ENCODE results near the gene WARS2. TPM values are rescaled to one million over a fixed set of nuclear protein-coding genes. Genes with fewer than 3 reads are reported as not detected.

WARS2 gene
- total RNA-seq, 1 experiment from 2014 or later = 18.2 TPM

DNA sequence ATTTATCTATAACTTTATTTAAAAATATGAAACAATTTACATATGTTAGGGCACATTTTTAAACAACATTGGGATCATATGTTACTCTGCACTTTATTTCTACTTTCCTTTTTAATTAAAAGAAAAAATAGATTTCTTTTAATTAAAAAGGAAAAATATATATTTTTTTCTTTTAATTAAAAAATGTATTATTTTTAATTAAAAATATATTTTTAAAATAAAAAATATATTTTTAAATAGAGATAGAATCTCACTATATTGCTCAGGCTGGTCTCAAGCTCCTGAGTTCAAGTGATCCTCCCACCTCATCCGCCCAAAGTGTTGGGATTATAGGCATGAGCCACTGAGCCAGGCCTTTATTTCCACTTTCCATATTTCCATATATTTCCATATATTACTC is 36.7 kb downstream of the WARS2 start:
- no peak for DNase-seq (ENCODE audit: low read depth, low spot score)
- in situ Hi-C loops (cut with HindIII; ENCODE audit: low pct_unique_long_range_greater_than_20kb, low sequenced_read_pairs) = no loop called here

- in situ Hi-C loops (cut with HindIII; ENCODE audit: low pct_unique_long_range_greater_than_20kb, low sequenced_read_pairs) = no loop called here
- no peak for DNase-seq (ENCODE audit: low read depth, low spot score)
These were observed 38.4 kb downstream of the WARS2 start for GRCh38 chr1:119102051-119102450.

DNA sequence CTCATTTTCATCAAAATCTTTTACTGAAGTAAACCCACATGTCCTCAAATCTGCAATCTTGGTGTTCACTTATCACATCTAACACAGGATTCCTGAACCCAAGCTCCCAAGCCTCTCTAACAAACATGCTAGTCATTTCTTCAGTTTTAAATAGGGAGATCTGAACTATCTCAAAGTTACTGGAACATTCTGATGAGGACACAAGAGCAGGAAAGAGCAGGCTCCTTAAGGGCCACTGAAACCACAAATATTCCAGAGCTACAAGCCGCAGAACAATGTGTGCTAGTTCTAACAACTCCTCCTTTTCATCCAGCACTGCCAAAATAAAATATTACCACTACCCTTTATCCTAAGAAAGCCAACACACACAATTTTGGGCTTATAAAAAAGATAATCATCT is 38.9 kb downstream of the WARS2 start:
- peak; percentile 16 for DNase-seq (ENCODE audit: low read depth, low spot score)

GRCh38 chr1:119099775-119100174 is 40.7 kb downstream of the WARS2 start:
- in situ Hi-C loops (cut with HindIII; ENCODE audit: low pct_unique_long_range_greater_than_20kb, low sequenced_read_pairs) = no loop called here
- DNase-seq (ENCODE audit: low read depth, low spot score) = no peak

More for the DNA sequence above, 38.9 kb downstream of the WARS2 start:
- in situ Hi-C loops (cut with HindIII; ENCODE audit: low pct_unique_long_range_greater_than_20kb, low sequenced_read_pairs) = no loop called here

GRCh38 chr1:119097380-119097779 is 43.1 kb downstream of the WARS2 start:
- no peak for DNase-seq (ENCODE audit: low read depth, low spot score)
- in situ Hi-C loops (cut with HindIII; ENCODE audit: low pct_unique_long_range_greater_than_20kb, low sequenced_read_pairs) = no loop called here

DNA sequence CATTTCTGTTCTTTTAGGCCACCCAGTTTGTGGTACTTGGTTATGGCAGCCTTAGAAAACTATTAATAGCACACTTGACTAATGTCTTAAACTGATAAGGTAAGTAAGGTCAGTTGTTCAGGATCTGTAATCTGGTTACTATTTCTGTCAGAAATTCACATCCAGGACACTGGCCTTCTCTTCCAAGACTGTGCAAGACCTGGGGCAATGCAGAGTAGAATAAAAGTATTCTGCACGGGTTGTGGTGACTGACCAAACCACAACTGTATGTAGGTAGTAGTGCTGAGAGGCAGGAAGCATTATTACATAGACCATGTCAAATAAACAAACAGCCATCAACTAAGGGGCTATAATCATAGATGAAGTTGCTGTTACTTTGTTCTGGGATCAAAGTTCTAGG is 46.7 kb downstream of the WARS2 start:
- DNase-seq (ENCODE audit: low read depth, low spot score) = no peak
- in situ Hi-C loops (cut with HindIII; ENCODE audit: low pct_unique_long_range_greater_than_20kb, low sequenced_read_pairs) = no loop called here

- DNase-seq (ENCODE audit: low read depth, low spot score) = no peak
- in situ Hi-C loops (cut with HindIII; ENCODE audit: low pct_unique_long_range_greater_than_20kb, low sequenced_read_pairs) = no loop called here
These were observed 48.8 kb downstream of the WARS2 start for GRCh38 chr1:119091618-119092017.

DNA sequence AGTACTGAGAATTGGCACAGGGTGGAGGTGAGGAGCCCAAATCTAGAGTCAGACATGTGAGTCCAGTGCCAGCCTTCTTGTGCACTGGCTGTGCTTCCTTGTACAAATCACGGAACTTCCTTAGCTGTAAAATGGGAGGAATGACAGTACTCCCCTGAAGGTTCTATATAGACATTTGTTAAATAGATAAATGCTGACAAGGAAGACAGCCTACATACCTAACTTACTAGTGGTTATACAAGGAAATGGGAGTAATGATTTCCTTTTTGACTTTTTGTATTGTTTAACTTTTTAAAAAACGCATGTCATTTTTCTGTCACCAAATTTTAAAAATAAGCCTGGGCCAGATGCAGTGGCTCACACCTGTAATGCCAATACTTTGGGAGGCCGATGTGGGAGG is 50.2 kb downstream of the WARS2 start:
- in situ Hi-C loops (cut with HindIII; ENCODE audit: low pct_unique_long_range_greater_than_20kb, low sequenced_read_pairs) = no loop called here
- no peak for DNase-seq (ENCODE audit: low read depth, low spot score)

- no peak for DNase-seq (ENCODE audit: low read depth, low spot score)
- in situ Hi-C loops (cut with HindIII; ENCODE audit: low pct_unique_long_range_greater_than_20kb, low sequenced_read_pairs) = no loop called here
These were observed 53.6 kb downstream of the WARS2 start for GRCh38 chr1:119086830-119087229.

GRCh38 chr1:119084798-119085197 is 55.7 kb downstream of the WARS2 start:
- no peak for DNase-seq (ENCODE audit: low read depth, low spot score)
- in situ Hi-C loops (cut with HindIII; ENCODE audit: low pct_unique_long_range_greater_than_20kb, low sequenced_read_pairs) = no loop called here

- in situ Hi-C loops (cut with HindIII; ENCODE audit: low pct_unique_long_range_greater_than_20kb, low sequenced_read_pairs) = no loop called here
These were observed 56.5 kb downstream of the WARS2 start for GRCh38 chr1:119083980-119084379.

GRCh38 chr1:119083479-119083878 is 57.0 kb downstream of the WARS2 start:
- in situ Hi-C loops (cut with HindIII; ENCODE audit: low pct_unique_long_range_greater_than_20kb, low sequenced_read_pairs) = no loop called here
- DNase-seq (ENCODE audit: low read depth, low spot score) = no peak

More at GRCh38 chr1:119083980-119084379, 56.5 kb downstream of the WARS2 start:
- no peak for DNase-seq (ENCODE audit: low read depth, low spot score)

GRCh38 chr1:119081700-119082099 is 58.8 kb downstream of the WARS2 start:
- no peak for DNase-seq (ENCODE audit: low read depth, low spot score)
- in situ Hi-C loops (cut with HindIII; ENCODE audit: low pct_unique_long_range_greater_than_20kb, low sequenced_read_pairs) = no loop called here

DNA sequence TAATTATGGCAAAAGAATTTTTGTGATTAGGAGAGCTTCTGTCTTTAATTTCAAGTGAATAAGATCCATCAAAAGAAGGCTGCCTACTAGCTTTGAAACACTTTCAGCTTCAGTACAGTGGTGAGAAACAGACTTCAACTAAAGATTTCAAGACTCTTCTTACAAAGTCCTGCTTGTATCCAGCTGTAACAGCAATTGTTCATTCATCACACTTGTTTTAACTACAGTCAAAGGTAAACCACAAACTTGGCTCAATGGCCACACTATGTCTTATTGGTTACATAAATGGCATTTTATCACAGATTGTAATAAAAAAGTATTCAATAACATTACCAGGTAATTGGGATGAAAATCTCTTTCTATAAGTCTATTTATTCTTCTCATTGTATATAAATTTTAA is 59.2 kb downstream of the WARS2 start:
- DNase-seq (ENCODE audit: low read depth, low spot score) = peak; percentile 26
- in situ Hi-C loops (cut with HindIII; ENCODE audit: low pct_unique_long_range_greater_than_20kb, low sequenced_read_pairs) = no loop called here

DNA sequence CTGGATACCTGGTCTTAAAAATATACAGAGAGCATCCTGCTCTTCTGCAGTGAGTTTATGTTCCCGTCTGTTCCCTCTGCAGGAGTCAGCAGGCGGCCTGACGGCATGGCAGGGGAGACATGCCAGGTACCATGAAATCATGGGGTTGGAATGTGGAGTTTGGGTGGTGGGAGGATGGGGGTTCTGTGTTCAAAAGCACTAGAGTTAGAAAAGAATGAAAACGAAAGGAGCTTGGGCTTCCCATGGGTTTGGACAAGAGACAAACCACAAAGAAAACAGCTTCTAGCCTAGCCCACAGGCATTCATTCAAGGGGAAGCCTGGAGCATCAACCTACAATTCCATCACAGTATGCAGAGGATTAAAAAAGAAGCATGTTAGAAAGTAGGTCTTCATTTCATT is 59.9 kb downstream of the WARS2 start:
- no peak for DNase-seq (ENCODE audit: low read depth, low spot score)
- in situ Hi-C loops (cut with HindIII; ENCODE audit: low pct_unique_long_range_greater_than_20kb, low sequenced_read_pairs) = no loop called here

- no peak for DNase-seq (ENCODE audit: low read depth, low spot score)
- in situ Hi-C loops (cut with HindIII; ENCODE audit: low pct_unique_long_range_greater_than_20kb, low sequenced_read_pairs) = no loop called here
These were observed 60.6 kb downstream of the WARS2 start for GRCh38 chr1:119079881-119080280.

- DNase-seq (ENCODE audit: low read depth, low spot score) = peak; percentile 26
- in situ Hi-C loops (cut with HindIII; ENCODE audit: low pct_unique_long_range_greater_than_20kb, low sequenced_read_pairs) = no loop called here
These were observed 64.8 kb downstream of the WARS2 start for GRCh38 chr1:119075614-119076013.

GRCh38 chr1:119071321-119071720 is 69.1 kb downstream of the WARS2 start:
- in situ Hi-C loops (cut with HindIII; ENCODE audit: low pct_unique_long_range_greater_than_20kb, low sequenced_read_pairs) = no loop called here
- DNase-seq (ENCODE audit: low read depth, low spot score) = no peak

DNA sequence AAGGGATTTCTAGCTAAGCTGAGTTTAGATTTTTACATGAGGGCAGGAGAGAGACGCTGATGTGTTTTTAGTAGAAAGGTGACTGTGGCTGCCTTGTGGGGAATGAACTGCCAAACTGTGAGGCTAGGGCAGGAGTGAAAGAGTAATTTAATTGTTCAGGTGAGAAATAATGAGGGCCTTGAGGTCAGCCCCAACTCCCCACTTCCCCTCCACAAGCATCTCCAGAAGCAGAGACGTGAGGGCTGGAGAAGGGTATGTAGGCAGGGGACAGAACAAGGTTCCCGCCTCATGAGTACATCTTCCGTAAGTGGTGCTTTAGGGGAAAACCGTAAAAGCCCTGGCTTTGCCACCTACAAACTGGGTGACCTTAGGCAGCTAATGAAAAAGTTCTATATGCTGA is 70.8 kb downstream of the WARS2 start:
- in situ Hi-C loops (cut with HindIII; ENCODE audit: low pct_unique_long_range_greater_than_20kb, low sequenced_read_pairs) = no loop called here
- no peak for DNase-seq (ENCODE audit: low read depth, low spot score)

- in situ Hi-C loops (cut with HindIII; ENCODE audit: low pct_unique_long_range_greater_than_20kb, low sequenced_read_pairs) = no loop called here
- no peak for DNase-seq (ENCODE audit: low read depth, low spot score)
These were observed 72.0 kb downstream of the WARS2 start for GRCh38 chr1:119068427-119068826.
